AG09309 (cell line): ENCODE data around the gene CFAP20DC.
"Not testable (repeated sequence)": the region's sequence is repeated elsewhere in the genome, so short reads cannot be mapped to it uniquely, and the experiment has no call there.

Experiments used
- DNase-seq: peaks from one replicate; pipeline ENCODE4 v3.0.0-alpha.2; 2010; ENCODE audit warnings: low read depth
- H3K4me3 ChIP-seq: 2 replicates; pipeline ENCODE4 v1.5.1; 2011; ENCODE audit warnings: mild to moderate bottlenecking, low read depth, low read length, moderate library complexity; ENCODE audit not compliant: control insufficient read depth
- TF ChIP-seq, protein P1 (sequence below): IDR thresholded peaks from 2 replicates; pipeline ENCODE4 v1.5.1; 2011; ENCODE audit warnings: mild to moderate bottlenecking, low read depth, low read length, inconsistent platforms; ENCODE audit not compliant: insufficient read depth, control insufficient read depth; ENCODE audit errors: missing control alignments

The CFAP20DC gene

DNA sequence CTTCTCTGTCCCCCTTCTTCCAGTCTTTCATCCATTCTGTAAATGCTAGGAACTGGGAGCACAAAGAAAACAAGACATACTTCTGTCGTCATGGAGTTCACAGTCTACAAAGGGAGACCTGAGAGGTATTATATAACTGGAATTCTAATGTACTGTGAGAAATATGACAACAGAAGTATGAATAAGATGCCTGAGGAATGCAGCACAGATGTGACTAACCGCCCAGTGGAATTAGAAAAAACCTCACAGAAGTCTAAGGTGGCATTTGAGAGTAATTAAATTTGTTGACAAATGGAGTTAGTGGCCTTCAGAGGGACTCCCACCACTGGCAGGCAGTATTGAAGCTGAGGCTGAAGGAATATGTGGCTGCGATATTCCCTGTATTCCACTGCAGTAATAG lies 214.7 kb downstream of the CFAP20DC start:
- TF ChIP-seq, protein P1, sequence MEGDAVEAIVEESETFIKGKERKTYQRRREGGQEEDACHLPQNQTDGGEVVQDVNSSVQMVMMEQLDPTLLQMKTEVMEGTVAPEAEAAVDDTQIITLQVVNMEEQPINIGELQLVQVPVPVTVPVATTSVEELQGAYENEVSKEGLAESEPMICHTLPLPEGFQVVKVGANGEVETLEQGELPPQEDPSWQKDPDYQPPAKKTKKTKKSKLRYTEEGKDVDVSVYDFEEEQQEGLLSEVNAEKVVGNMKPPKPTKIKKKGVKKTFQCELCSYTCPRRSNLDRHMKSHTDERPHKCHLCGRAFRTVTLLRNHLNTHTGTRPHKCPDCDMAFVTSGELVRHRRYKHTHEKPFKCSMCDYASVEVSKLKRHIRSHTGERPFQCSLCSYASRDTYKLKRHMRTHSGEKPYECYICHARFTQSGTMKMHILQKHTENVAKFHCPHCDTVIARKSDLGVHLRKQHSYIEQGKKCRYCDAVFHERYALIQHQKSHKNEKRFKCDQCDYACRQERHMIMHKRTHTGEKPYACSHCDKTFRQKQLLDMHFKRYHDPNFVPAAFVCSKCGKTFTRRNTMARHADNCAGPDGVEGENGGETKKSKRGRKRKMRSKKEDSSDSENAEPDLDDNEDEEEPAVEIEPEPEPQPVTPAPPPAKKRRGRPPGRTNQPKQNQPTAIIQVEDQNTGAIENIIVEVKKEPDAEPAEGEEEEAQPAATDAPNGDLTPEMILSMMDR = no peak
- no peak overlapping the region for H3K4me3 ChIP-seq
- DNase-seq = no peak

DNA sequence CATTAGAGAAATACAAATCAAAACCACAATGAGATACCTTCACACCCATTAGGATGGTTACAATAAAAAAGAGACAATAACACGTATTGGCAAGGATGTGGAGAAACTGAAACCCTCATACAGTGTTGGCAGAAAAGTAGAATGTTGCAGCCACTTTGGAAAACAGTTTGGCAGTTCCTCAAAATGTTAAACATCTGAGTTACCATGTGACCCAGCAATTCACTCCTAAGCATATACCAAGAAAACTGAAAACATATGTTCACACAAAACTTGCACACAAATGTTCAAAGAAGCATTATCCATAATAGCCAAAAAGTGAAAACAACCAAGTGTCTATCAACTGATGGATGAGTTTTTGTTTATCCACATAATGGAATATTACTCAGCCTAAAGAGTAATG lies 216.3 kb downstream of the CFAP20DC start:
- DNase-seq = no peak
- no peak overlapping the region for H3K4me3 ChIP-seq
- TF ChIP-seq, protein P1 = no peak

DNA sequence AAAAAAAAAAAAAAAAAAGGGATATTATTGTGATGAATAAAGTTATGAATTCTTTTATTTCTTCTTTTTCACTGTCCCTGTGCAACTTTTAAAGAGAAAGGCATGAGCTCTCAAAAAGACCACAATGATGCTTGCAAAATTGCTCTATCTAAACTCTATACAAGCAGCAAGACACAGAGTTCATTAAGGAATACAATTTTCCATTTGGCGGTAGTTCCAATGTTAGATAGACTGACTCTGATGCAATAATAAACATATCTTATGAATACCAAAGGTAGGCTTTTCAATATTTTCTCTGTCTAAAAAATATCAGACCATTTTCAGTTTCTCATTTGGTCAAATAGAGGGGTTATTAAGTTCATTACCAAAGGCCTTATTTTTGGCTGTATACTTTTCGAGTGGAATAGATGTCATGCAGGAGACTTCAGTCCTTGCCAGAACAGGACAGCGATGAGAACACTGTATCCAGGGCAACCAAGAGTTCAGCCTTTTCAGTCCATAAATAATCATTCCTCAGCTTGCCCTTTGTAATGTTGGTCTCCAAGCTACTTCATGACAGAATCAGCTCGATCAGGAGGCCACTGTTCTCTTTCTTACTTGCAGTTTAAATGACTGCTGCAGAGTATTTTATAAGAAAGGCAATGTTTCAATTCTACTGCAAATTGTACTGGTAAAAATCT lies 220.4 kb downstream of the CFAP20DC start:
- TF ChIP-seq, protein P1 = no peak
- H3K4me3 ChIP-seq = no peak overlapping the region
- no peak for DNase-seq

DNA sequence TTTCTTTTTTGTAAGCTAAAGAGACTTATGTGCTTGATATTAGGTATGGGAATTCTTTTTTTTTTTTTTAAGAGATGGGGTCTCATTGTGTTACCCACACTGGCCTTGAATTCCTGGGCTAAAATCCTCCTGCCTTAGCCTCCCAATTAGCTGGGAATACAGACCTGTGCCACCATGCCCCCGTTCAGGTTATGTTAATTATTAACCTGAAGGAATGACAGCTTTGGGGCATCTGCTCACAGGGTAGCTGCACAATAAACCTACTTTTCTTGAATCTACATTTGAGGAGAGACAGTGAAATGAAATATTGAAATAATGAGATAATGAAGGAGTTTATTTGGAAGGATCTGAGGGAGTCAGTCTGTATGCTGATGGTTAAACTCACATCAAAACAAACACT lies 225.0 kb downstream of the CFAP20DC start:
- TF ChIP-seq, protein P1 = no peak
- no peak overlapping the region for H3K4me3 ChIP-seq
- DNase-seq = no peak

DNA sequence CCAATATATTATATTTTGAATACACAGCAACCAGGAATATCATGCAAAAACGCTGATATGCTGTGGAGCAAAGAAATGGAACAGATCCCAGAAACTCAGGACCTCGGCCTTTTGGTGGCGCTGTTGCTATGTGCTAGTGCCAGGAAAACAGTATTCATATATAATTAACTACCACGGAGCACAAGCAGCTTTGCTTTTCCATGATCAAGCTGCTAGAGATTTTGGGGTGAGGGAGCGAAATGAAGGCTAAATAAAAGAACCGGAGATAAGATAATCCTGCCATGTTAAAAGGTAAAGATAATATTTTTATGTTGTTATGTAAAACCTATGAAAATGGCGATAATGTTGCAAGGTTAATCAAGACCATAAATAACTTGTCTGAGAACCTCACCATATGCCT lies 225.5 kb downstream of the CFAP20DC start:
- TF ChIP-seq, protein P1 = peak; percentile 80
- DNase-seq = peak; percentile 39
- no peak overlapping the region for H3K4me3 ChIP-seq

DNA sequence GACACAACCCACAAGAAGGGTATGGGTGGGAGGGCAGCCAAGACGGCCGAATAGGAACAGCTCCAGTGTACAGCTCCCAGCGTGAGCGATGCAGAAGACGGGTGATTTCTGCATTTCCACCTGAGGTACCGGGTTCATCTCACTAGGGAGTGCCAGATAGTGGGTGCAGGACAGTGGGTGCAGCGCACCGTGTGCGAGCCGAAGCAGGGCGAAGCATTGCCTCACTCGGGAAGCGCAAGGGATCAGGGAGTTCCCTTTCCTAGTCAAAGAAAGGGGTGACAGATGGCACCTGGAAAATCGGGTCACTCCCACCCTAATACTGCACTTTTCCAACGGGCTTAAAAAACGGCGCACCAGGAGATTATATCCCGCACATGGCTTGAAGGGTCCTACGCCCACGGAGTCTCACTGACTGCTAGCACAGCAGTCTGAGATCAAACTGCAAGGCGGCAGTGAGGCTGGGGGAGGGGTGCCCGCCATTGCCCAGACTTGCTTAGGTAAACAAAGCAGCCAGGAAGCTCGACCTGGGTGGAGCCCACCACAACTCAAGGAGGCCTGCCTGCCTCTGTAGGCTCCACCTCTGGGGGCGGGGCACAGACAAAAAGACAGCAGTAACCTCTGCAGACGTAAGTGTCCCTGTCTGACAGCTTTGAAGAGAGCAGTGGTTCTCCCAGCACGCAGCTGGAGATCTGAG lies 243.1 kb downstream of the CFAP20DC start:
- not testable (repeated sequence) for DNase-seq

DNA sequence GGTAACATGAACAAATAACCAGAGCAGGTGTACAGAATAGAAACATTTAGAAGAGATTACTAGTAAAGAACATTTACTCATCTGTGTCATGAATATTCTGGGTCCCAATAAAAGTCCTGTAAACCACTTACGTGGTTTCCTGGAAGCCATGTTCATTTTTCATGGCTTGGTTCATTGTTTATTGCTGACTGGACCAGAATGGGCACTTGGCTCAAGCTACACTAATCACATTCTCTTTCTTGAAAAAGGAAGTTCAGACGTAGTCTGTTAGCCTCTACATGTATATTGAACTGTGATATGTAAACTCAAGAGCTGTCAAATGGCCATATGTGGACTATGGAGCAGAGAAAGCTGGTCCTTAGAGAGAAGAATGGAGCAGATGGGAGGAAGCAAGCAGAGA lies 244.9 kb downstream of the CFAP20DC start:
- no peak overlapping the region for H3K4me3 ChIP-seq
- DNase-seq = no peak
- TF ChIP-seq, protein P1 = no peak

More for the DNA sequence above, 243.1 kb downstream of the CFAP20DC start:
- not testable (repeated sequence) for H3K4me3 ChIP-seq
